H9 (cell line): Measurements from ENCODE around the gene APBA2. TPM values are rescaled to one million over a fixed set of nuclear protein-coding genes. Genes with fewer than 3 reads are reported as not detected.

Source experiments
- DNase-seq: peaks from one replicate; pipeline ENCODE4 v3.0.0-alpha.2; 2017
- H2AFZ ChIP-seq: one replicate; pipeline ENCODE4 v1.6.1; 2013; ENCODE audit warnings: mild to moderate bottlenecking, low read length, control low read depth, moderate library complexity
- H2AK5ac ChIP-seq: 2 replicates; pipeline ENCODE4 v1.6.1; 2013; ENCODE audit warnings: low read length, control low read depth, mixed read lengths; ENCODE audit not compliant: insufficient read length
- H2BK120ac ChIP-seq: one replicate; pipeline ENCODE4 v1.6.1; 2013; ENCODE audit warnings: low read depth, mild to moderate bottlenecking, low read length, control low read depth, inconsistent platforms; ENCODE audit not compliant: poor library complexity, severe bottlenecking
- H2BK12ac ChIP-seq: 2 replicates; pipeline ENCODE4 v1.6.1; 2013; ENCODE audit warnings: low read length, control low read depth, mixed read lengths, low read depth; ENCODE audit not compliant: insufficient read length
- H2BK15ac ChIP-seq: 2 replicates; pipeline ENCODE4 v1.6.1; 2013; ENCODE audit warnings: low read depth, low read length, control low read depth
- H2BK20ac ChIP-seq: one replicate; pipeline ENCODE4 v1.6.1; 2013; ENCODE audit warnings: low read depth, mild to moderate bottlenecking, low read length, control low read depth, inconsistent platforms; ENCODE audit not compliant: poor library complexity, severe bottlenecking
- H2BK5ac ChIP-seq: 2 replicates; pipeline ENCODE4 v1.6.1; 2013; ENCODE audit warnings: low read length, control low read depth, mixed read lengths; ENCODE audit not compliant: insufficient read length
- H3K14ac ChIP-seq: 2 replicates; pipeline ENCODE4 v1.6.1; 2013; ENCODE audit warnings: low read length, control low read depth; ENCODE audit not compliant: insufficient read depth
- H3K18ac ChIP-seq: 2 replicates; pipeline ENCODE4 v1.6.1; 2013; ENCODE audit warnings: low read depth, mild to moderate bottlenecking, mixed read lengths, low read length, control low read depth; ENCODE audit not compliant: insufficient read length
- H3K23ac ChIP-seq: 2 replicates; pipeline ENCODE4 v1.6.1; 2013; ENCODE audit warnings: low read length, control low read depth, mixed read lengths, low read depth; ENCODE audit not compliant: insufficient read length
- H3K23me2 ChIP-seq: 2 replicates; pipeline ENCODE4 v1.6.1; 2013; ENCODE audit warnings: low read depth, mild to moderate bottlenecking, mixed read lengths, low read length, control low read depth; ENCODE audit not compliant: insufficient read length, poor library complexity, severe bottlenecking
- H3K27ac ChIP-seq: 2 replicates; pipeline ENCODE4 v1.5.1; 2013; ENCODE audit warnings: low read length, control low read depth, mixed read lengths, low read depth; ENCODE audit not compliant: insufficient read length
- H3K27me3 ChIP-seq: 2 replicates; pipeline ENCODE4 v1.6.1; 2013; ENCODE audit warnings: low read length, control low read depth, inconsistent platforms; ENCODE audit not compliant: insufficient read depth
- H3K4ac ChIP-seq: 2 replicates; pipeline ENCODE4 v1.6.1; 2013; ENCODE audit warnings: low read depth, mild to moderate bottlenecking, control low read depth, inconsistent platforms, low read length, moderate library complexity
- H3K4me1 ChIP-seq: 2 replicates; pipeline ENCODE4 v1.6.1; 2013; ENCODE audit warnings: low read length, control low read depth, inconsistent platforms; ENCODE audit not compliant: insufficient read depth
- H3K4me2 ChIP-seq: 2 replicates; pipeline ENCODE4 v1.6.1; 2013; ENCODE audit warnings: low read length, control low read depth, mixed read lengths; ENCODE audit not compliant: insufficient read length, insufficient read depth
- H3K56ac ChIP-seq: 2 replicates; pipeline ENCODE4 v1.6.1; 2013; ENCODE audit warnings: low read depth, mild to moderate bottlenecking, mixed read lengths, low read length, control low read depth; ENCODE audit not compliant: insufficient read length
- H3K79me1 ChIP-seq: 2 replicates; pipeline ENCODE4 v1.6.1; 2013; ENCODE audit warnings: low read depth, mild to moderate bottlenecking, moderate library complexity, low read length, control low read depth, inconsistent platforms; ENCODE audit not compliant: insufficient read depth, poor library complexity, severe bottlenecking
- H3K79me2 ChIP-seq: 2 replicates; pipeline ENCODE4 v1.6.1; 2013; ENCODE audit warnings: low read length, control low read depth, inconsistent platforms; ENCODE audit not compliant: insufficient read depth
- H3K9ac ChIP-seq: 2 replicates; pipeline ENCODE4 v1.6.1; 2013; ENCODE audit warnings: low read length, control low read depth, mixed read lengths; ENCODE audit not compliant: insufficient read length; ENCODE audit errors: extremely low read depth
- H3K9me3 ChIP-seq: one replicate; pipeline ENCODE4 v1.6.1; 2013; ENCODE audit warnings: low read depth, low read length, inconsistent platforms; ENCODE audit not compliant: control insufficient read depth
- H3T11ph ChIP-seq: one replicate; pipeline ENCODE4 v1.6.1; 2013; ENCODE audit warnings: mild to moderate bottlenecking, low read length, control low read depth, inconsistent platforms
- H4K20me1 ChIP-seq: one replicate; pipeline ENCODE4 v1.6.1; 2013; ENCODE audit not compliant: control insufficient read depth, insufficient read length, insufficient read depth
- H4K5ac ChIP-seq: 2 replicates; pipeline ENCODE4 v1.6.1; 2013; ENCODE audit warnings: low read depth, mild to moderate bottlenecking, mixed read lengths, low read length, control low read depth; ENCODE audit not compliant: insufficient read length
- H4K8ac ChIP-seq: replicated peaks from 2 replicates; pipeline ENCODE4 v1.6.1; 2013; ENCODE audit warnings: low read length, control low read depth, mixed read lengths, low read depth; ENCODE audit not compliant: insufficient read length
- H4K91ac ChIP-seq: 2 replicates; pipeline ENCODE4 v1.6.1; 2013; ENCODE audit warnings: low read depth, mild to moderate bottlenecking, moderate library complexity, mixed read lengths, low read length, control low read depth; ENCODE audit not compliant: insufficient read length
- H3K27ac Mint-ChIP-seq, 3 experiments: 2 replicates in 2 of 3; 3 replicates in 1 of 3; pipeline ENCODE4 v1.8.0; 2020 to 2021; ENCODE audit warnings: mixed read lengths in 3 of 3, mild to moderate bottlenecking in 1 of 3, moderate library complexity in 1 of 3
- H3K27me3 Mint-ChIP-seq: 2 replicates; pipeline ENCODE4 v1.8.0; 2021; ENCODE audit warnings: low read depth, mild to moderate bottlenecking, moderate library complexity, mixed read lengths
- H3K36me3 Mint-ChIP-seq, 3 experiments: 2 replicates in 2 of 3; 3 replicates in 1 of 3; pipeline ENCODE4 v1.8.0; 2020 to 2021; ENCODE audit warnings: low read depth in 3 of 3, mixed read lengths in 3 of 3; ENCODE audit not compliant: insufficient read depth in 1 of 3
- H3K4me1 Mint-ChIP-seq, 2 experiments: 2 replicates each; pipeline ENCODE4 v1.8.0; 2020; ENCODE audit warnings: mixed read lengths in 2 of 2
- H3K4me3 Mint-ChIP-seq, 2 experiments: 2 replicates in 1 of 2; 3 replicates in 1 of 2; pipeline ENCODE4 v1.8.0; 2020 to 2021; ENCODE audit warnings: mild to moderate bottlenecking in 2 of 2, mixed read lengths in 2 of 2, moderate library complexity in 1 of 2
- H3K9me3 Mint-ChIP-seq, 2 experiments: 2 replicates in 1 of 2; 3 replicates in 1 of 2; pipeline ENCODE4 v1.8.0; 2020; ENCODE audit warnings: mild to moderate bottlenecking in 2 of 2, mixed read lengths in 2 of 2, moderate library complexity in 1 of 2
- WGBS: extraction: QIAGEN DNeasy Blood & Tissue Kit; methylation state at CpG from one replicate; pipeline ENCODE4 v1.1.7; 2013; ENCODE audit warnings: missing lambda C conversion rate, low lambda C conversion rate, mixed read lengths; ENCODE audit not compliant: insufficient read length; ENCODE audit errors: extremely low coverage; 5-methylcytosine and 5-hydroxymethylcytosine counted together
- total RNA-seq: library from RNA; stranded (reverse); gene quantifications from 2 replicates; pipeline ENCODE4 v1.2.1, GENCODE V29; 2021
- TF ChIP-seq, protein P1 (sequence below): fragments of 200-600 bp; sonication (generic); conservative IDR thresholded peaks from 3 replicates; pipeline ENCODE4 v1.8.0; 2021; ENCODE audit warnings: antibody characterized with exemption, mild to moderate bottlenecking

Gene APBA2
- total RNA-seq, 1 experiment from 2014 or later = 14.3 TPM

DNA sequence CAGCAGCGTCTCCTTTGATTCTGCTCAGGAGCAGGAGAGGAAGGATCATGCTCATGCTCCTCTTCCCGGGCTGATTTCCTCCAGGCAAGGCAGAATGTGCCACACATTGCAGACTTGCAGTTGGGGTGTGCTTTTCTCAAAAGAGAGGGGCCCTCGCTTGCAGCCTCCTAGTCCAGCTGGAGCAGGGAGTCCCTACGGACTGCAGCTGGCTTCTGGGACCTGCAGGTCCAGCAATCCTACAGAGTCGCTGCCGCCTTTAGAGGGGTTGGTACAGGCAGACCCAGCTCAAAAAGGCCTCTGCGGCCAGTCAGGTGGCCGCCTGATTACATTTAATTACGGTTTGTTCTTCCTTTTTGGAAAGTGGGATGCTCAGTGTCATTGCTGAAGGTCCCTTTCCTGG is 210.0 kb downstream of the APBA2 start:
- peaks cover 30 to 32% of the 10 kb centered on the region in 2 experiments for H3K4me1 Mint-ChIP-seq
- no peak for DNase-seq
- Histone ChIP-seq H3K79me2 (no peaks in the 10 kb centered on the region), H3K4me2 (no peak overlapping the region), H3K23me2 (no peaks in the 10 kb centered on the region), H2AFZ (no peak overlapping the region), H4K8ac (no peak overlapping the region), H3K4me1 (peaks cover 2% of the 10 kb centered on the region; the same call in 1 of the 2 replicates), H4K5ac (no peak overlapping the region), H2BK5ac (no peak overlapping the region), H3K18ac (no peak overlapping the region), H3K4ac (no peak overlapping the region), H3K79me1 (no peaks in the 10 kb centered on the region), H4K91ac (no peak overlapping the region), H3K14ac (no peak overlapping the region), H4K20me1 (no peaks in the 10 kb centered on the region), H2BK120ac (no peak overlapping the region), H2BK15ac (no peak overlapping the region), H3K27me3 (no peaks in the 10 kb centered on the region), H2AK5ac (no peak overlapping the region), H3K27ac (no peak overlapping the region), H3K9ac (no peak overlapping the region), H3K56ac (no peak overlapping the region), H2BK20ac (no peak overlapping the region), H3T11ph (no peak overlapping the region), H3K9me3 (no peaks in the 10 kb centered on the region), H2BK12ac (no peak overlapping the region), H3K23ac (no peak overlapping the region)
- no peaks in the 10 kb centered on the region for H3K9me3 Mint-ChIP-seq
- H3K27ac Mint-ChIP-seq = no peak overlapping the region
- TF ChIP-seq, protein P1, sequence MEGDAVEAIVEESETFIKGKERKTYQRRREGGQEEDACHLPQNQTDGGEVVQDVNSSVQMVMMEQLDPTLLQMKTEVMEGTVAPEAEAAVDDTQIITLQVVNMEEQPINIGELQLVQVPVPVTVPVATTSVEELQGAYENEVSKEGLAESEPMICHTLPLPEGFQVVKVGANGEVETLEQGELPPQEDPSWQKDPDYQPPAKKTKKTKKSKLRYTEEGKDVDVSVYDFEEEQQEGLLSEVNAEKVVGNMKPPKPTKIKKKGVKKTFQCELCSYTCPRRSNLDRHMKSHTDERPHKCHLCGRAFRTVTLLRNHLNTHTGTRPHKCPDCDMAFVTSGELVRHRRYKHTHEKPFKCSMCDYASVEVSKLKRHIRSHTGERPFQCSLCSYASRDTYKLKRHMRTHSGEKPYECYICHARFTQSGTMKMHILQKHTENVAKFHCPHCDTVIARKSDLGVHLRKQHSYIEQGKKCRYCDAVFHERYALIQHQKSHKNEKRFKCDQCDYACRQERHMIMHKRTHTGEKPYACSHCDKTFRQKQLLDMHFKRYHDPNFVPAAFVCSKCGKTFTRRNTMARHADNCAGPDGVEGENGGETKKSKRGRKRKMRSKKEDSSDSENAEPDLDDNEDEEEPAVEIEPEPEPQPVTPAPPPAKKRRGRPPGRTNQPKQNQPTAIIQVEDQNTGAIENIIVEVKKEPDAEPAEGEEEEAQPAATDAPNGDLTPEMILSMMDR = no peak
- no peaks in the 10 kb centered on the region; the same call in 1 of the 2 replicates for H3K27me3 Mint-ChIP-seq
- WGBS = no CpG with 5 or more reads among the region's 9 CpGs
- peaks cover 0 to 4% (median 0%) of the 10 kb centered on the region in 3 experiments; a peak in 2 of 7 replicates for H3K36me3 Mint-ChIP-seq
- H3K4me3 Mint-ChIP-seq = no peak overlapping the region
